Gastrocnemius medialis (tissue), 4 donors: ENCODE results near the gene SNAPC4.

Source experiments
- POLR2A ChIP-seq, 2 donors: fragments of 450-650 bp; IDR thresholded peaks; one replicate each; pipeline ENCODE4 v1.6.1; 2017; ENCODE audit warnings: antibody characterized with exemption in 2 of 2, mild to moderate bottlenecking in 2 of 2, moderate library complexity in 2 of 2
- TF ChIP-seq, protein P1 (sequence below), 5 experiments: fragments of 450-650 bp in 3 of 5; fragments of 200-600 bp in 2 of 5; sonication (generic) in 2 of 5; IDR thresholded peaks in 4 of 5; conservative IDR thresholded peaks in 1 of 5; 1 replicate in 4 of 5; 2 replicates in 1 of 5; pipeline ENCODE4 v1.5.1; 2016 to 2019; ENCODE audit warnings: antibody characterized with exemption in 5 of 5, mild to moderate bottlenecking in 3 of 5, moderate library complexity in 3 of 5

DNA sequence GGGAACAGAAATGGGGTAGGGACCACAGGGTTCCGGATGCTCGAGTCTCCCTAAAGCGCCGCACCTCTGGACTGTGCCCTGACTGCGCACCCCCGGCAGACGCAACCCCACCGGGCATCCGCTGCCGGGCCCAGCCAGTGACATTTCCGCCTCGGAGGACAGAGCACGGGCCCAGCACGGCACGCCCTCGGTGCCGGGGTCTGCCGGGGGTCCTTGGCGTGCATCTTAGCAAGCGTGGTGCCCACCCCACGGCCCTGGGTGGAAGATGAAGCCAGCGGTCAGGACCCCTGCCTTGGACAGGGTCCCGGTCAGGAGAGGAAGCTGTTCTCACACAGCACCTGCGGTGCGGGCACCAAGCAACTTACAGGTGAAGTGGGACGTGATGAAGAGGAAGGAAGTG, 32.6 kb upstream of the SNAPC4 start:
- TF ChIP-seq, protein P1, sequence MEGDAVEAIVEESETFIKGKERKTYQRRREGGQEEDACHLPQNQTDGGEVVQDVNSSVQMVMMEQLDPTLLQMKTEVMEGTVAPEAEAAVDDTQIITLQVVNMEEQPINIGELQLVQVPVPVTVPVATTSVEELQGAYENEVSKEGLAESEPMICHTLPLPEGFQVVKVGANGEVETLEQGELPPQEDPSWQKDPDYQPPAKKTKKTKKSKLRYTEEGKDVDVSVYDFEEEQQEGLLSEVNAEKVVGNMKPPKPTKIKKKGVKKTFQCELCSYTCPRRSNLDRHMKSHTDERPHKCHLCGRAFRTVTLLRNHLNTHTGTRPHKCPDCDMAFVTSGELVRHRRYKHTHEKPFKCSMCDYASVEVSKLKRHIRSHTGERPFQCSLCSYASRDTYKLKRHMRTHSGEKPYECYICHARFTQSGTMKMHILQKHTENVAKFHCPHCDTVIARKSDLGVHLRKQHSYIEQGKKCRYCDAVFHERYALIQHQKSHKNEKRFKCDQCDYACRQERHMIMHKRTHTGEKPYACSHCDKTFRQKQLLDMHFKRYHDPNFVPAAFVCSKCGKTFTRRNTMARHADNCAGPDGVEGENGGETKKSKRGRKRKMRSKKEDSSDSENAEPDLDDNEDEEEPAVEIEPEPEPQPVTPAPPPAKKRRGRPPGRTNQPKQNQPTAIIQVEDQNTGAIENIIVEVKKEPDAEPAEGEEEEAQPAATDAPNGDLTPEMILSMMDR (IDR thresholded peaks at IDR 0.05 in 4 of 5, conservative IDR thresholded peaks at IDR 0.05 in 1 of 5), result no peak
- no peak for TF ChIP-seq POLR2A (IDR thresholded peaks at IDR 0.05)
